Uterus (tissue), 2 donors: ENCODE results near the gene SOX10.

Experiments
- POLR2A ChIP-seq, 2 donors: fragments of 450-650 bp; IDR thresholded peaks; one replicate each; pipeline ENCODE4 v1.6.1; 2016; ENCODE audit warnings: antibody characterized with exemption in 2 of 2, mild to moderate bottlenecking in 1 of 2, moderate library complexity in 1 of 2
- TF ChIP-seq, protein P1 (sequence below), 4 experiments: fragments of 200-600 bp in 2 of 4; fragments of 450-650 bp in 2 of 4; sonication (generic) in 2 of 4; IDR thresholded peaks; one replicate each; pipeline ENCODE4 v1.5.1; 2016 to 2019; ENCODE audit warnings: antibody characterized with exemption in 4 of 4, mild to moderate bottlenecking in 2 of 4, moderate library complexity in 1 of 4

DNA sequence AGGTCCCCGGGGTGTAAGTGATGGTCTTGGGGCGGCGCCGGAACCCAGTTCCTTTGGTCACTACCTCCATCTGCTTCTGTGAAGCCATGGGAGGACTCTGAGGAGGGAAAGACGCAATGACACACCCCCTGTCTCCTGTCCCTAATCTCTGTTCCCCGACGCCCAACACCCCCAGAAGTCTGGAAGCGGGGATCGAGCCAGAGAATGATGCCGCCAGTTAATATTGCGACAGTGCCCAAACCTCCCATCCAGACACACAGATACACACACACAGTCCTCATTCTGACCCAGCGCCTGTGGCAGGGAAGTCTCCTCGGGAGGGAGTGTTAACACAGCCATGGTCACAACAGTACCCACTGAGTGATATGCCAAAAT, 31.3 kb downstream of the SOX10 start:
- TF ChIP-seq, protein P1, sequence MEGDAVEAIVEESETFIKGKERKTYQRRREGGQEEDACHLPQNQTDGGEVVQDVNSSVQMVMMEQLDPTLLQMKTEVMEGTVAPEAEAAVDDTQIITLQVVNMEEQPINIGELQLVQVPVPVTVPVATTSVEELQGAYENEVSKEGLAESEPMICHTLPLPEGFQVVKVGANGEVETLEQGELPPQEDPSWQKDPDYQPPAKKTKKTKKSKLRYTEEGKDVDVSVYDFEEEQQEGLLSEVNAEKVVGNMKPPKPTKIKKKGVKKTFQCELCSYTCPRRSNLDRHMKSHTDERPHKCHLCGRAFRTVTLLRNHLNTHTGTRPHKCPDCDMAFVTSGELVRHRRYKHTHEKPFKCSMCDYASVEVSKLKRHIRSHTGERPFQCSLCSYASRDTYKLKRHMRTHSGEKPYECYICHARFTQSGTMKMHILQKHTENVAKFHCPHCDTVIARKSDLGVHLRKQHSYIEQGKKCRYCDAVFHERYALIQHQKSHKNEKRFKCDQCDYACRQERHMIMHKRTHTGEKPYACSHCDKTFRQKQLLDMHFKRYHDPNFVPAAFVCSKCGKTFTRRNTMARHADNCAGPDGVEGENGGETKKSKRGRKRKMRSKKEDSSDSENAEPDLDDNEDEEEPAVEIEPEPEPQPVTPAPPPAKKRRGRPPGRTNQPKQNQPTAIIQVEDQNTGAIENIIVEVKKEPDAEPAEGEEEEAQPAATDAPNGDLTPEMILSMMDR (IDR thresholded peaks at IDR 0.05) = no peak
- no peak for TF ChIP-seq POLR2A (IDR thresholded peaks at IDR 0.05)
